Rectal smooth muscle tissue (tissue), 1 donor: ENCODE data around the gene FLT3LG.
A peak's percentile ranks its signal among the peaks of the same experiment; 100 is the strongest.

ENCODE experiments used
- H3K27ac ChIP-seq: one replicate; pipeline ENCODE4 v1.7.0; 2013; ENCODE audit warnings: low read depth, low read length, inconsistent platforms
- H3K27me3 ChIP-seq: one replicate; pipeline ENCODE4 v1.7.0; 2013; ENCODE audit warnings: low read length; ENCODE audit not compliant: control insufficient read depth, insufficient read depth
- H3K36me3 ChIP-seq: one replicate; pipeline ENCODE4 v1.7.0; 2013; ENCODE audit warnings: low read length; ENCODE audit not compliant: control insufficient read depth, insufficient read depth
- H3K4me1 ChIP-seq: one replicate; pipeline ENCODE4 v1.7.0; 2013; ENCODE audit warnings: low read length; ENCODE audit not compliant: control insufficient read depth, insufficient read depth
- H3K4me3 ChIP-seq: one replicate; pipeline ENCODE4 v1.7.0; 2013; ENCODE audit warnings: low read length
- H3K9ac ChIP-seq: one replicate; pipeline ENCODE4 v1.7.0; 2013; ENCODE audit warnings: low read length

The FLT3LG gene

DNA sequence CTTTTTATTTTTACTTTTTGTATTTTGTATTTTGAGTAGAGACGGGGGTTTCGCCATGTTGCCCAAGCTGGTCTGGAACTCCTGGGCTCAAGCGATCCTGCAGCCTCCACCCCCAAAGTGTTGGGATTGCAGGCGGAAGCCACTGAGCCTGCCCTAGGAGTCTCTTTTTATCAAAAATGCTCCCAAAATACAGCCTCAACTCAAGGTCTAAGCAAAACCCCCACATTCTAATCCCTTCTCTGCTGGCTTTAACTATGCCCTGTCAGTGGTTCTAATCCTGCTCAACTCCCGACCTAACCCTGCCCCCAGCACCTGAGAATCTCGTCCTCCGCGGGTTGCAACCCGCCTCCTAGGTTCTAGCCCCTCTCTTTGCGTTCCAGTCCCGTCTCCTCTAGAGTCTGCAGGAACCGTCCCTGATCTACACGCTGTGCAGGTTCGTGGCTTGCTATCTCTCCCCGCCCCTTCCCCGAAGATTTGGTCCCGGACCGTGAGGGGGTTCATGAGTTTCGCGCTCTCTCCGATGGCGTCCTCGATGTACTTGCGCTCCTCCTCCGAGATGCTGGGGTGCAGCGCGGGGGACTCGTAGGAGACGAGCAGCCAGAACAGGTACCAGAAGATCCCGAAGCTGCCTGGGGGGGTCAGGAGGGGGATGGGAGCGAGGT, 40.6 kb upstream of the FLT3LG start:
- no peaks in the 10 kb centered on the region for H3K4me1 ChIP-seq
- no peak overlapping the region for H3K4me3 ChIP-seq
- H3K27ac ChIP-seq: no peak overlapping the region
- H3K9ac ChIP-seq: no peak overlapping the region
- H3K27me3 ChIP-seq: peaks cover 65% of the 10 kb centered on the region
- H3K36me3 ChIP-seq: no peaks in the 10 kb centered on the region

- peaks cover 67% of the 10 kb centered on the region for H3K27me3 ChIP-seq
Observed at GRCh38 chr19:49434907-49435583, 39.0 kb upstream of the FLT3LG start.

DNA sequence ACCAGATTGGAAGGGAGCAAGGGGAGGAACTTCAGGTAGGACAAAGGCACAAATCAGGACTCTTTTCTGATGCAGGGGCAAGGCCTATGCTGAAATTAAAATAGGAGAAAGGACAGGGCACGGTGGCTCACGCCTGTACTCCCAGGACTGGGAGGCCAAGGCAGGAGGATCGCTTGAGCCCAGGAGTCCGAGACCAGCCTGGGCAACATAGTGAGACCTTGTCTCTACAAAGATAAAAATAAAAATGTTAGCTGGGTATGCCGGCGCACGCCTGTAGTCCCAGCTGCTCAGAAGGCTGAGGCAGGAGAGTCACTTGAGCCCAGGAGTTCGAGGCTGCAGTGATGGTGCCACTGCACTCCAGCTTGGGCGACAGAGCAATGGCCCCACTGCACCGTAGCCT, 38.3 kb upstream of the FLT3LG start:
- no peaks in the 10 kb centered on the region for H3K4me1 ChIP-seq
- no peak overlapping the region for H3K27ac ChIP-seq
- H3K36me3 ChIP-seq: no peaks in the 10 kb centered on the region
- H3K4me3 ChIP-seq: no peak overlapping the region
- no peak overlapping the region for H3K9ac ChIP-seq
- H3K27me3 ChIP-seq: peaks cover 66% of the 10 kb centered on the region

More at GRCh38 chr19:49434907-49435583, 39.0 kb upstream of the FLT3LG start:
- Histone ChIP-seq H3K4me1 (no peaks in the 10 kb centered on the region), H3K27ac (no peak overlapping the region), H3K9ac (no peak overlapping the region), H3K36me3 (no peaks in the 10 kb centered on the region), H3K4me3 (no peak overlapping the region)

DNA sequence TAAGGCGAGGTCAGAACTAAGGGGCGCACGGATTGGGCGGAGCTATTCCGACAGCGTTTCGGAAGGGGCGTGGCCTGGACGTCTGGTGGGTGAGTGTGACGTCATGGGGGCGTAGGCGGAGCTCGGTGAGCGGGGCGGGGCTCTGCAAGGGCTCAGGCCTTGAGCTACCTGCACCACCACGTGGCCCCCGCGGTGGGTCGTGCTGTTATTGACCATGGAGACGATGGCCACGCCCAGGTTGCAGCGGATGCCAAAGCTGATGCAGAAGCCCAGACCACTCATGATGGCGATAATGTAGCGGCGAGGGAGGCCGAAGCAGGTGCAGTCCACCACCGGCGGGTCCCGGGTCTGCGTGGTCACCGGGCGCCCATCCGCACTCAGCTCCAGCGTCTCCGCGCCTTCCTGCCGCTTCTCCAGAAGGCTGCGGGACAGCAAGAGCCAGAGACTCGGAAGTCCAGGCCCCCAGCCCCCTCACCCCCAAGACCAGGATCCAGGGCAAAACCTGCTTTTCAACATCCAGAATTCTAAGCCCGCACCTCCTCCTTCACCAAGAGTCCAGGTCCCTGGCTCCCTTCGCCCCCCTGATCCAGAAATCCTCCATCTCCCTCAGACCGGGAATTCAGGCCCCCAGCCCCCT, 37.5 kb upstream of the FLT3LG start:
- H3K4me3 ChIP-seq: no peak overlapping the region

DNA sequence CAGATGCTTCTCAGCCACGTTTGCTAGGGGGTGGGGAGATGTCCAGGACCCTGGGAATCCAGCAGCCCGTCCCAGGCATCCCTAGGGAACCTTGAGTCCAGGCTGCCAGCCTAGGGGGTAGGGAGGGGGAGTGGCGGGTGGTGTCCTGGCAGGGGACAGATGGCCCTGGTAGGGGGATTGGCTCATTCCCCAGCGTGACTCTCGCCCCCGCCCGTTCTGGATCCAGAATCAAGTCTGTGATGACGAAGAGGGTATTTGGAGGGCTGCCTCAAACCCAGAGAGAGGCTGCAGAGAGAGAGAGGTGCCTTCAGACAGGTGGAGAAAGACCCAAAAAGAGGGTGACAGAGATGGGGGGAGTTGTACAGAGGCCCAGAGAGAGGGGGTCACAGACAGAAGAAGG, 36.8 kb upstream of the FLT3LG start:
- Histone ChIP-seq H3K36me3 (no peaks in the 10 kb centered on the region), H3K27ac (no peak overlapping the region), H3K4me1 (no peaks in the 10 kb centered on the region), H3K4me3 (no peak overlapping the region), H3K27me3 (peaks cover 63% of the 10 kb centered on the region), H3K9ac (no peak overlapping the region)

More for the DNA sequence above, 37.5 kb upstream of the FLT3LG start:
- H3K27ac ChIP-seq: no peak overlapping the region
- no peaks in the 10 kb centered on the region for H3K4me1 ChIP-seq
- H3K36me3 ChIP-seq: no peaks in the 10 kb centered on the region
- peaks cover 62% of the 10 kb centered on the region for H3K27me3 ChIP-seq
- H3K9ac ChIP-seq: no peak overlapping the region

GRCh38 chr19:49438261-49438660, 35.8 kb upstream of the FLT3LG start:
- Histone ChIP-seq H3K27ac (no peak overlapping the region), H3K9ac (no peak overlapping the region), H3K36me3 (no peaks in the 10 kb centered on the region), H3K4me3 (no peak overlapping the region), H3K4me1 (no peaks in the 10 kb centered on the region), H3K27me3 (peaks cover 54% of the 10 kb centered on the region)

DNA sequence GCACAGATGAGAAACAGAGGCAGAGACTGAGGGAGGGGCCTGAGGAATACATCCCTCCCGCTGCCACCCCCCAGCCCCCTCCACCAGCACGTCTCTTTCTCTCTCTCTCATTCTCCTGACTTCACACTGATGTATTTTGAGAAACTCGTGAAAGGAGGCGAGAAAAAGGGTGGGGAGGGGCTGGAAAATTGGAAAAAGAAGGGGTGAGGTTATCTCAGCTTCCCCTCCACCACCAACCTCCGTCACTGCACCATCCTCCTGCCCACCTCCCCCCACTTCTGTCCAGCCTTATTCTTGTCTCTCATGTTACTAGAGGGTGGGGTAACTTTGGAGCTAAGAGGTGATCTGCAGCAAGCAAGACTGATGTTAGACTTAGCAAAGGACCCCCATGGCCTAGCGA, 34.2 kb upstream of the FLT3LG start:
- H3K4me1 ChIP-seq: no peaks in the 10 kb centered on the region
- peaks cover 45% of the 10 kb centered on the region for H3K27me3 ChIP-seq
- H3K36me3 ChIP-seq: no peaks in the 10 kb centered on the region
- no peak overlapping the region for H3K9ac ChIP-seq
- no peak overlapping the region for H3K27ac ChIP-seq
- H3K4me3 ChIP-seq: no peak overlapping the region

GRCh38 chr19:49440439-49441209, 33.4 kb upstream of the FLT3LG start:
- Histone ChIP-seq H3K27me3 (peaks cover 37% of the 10 kb centered on the region), H3K27ac (no peak overlapping the region)

DNA sequence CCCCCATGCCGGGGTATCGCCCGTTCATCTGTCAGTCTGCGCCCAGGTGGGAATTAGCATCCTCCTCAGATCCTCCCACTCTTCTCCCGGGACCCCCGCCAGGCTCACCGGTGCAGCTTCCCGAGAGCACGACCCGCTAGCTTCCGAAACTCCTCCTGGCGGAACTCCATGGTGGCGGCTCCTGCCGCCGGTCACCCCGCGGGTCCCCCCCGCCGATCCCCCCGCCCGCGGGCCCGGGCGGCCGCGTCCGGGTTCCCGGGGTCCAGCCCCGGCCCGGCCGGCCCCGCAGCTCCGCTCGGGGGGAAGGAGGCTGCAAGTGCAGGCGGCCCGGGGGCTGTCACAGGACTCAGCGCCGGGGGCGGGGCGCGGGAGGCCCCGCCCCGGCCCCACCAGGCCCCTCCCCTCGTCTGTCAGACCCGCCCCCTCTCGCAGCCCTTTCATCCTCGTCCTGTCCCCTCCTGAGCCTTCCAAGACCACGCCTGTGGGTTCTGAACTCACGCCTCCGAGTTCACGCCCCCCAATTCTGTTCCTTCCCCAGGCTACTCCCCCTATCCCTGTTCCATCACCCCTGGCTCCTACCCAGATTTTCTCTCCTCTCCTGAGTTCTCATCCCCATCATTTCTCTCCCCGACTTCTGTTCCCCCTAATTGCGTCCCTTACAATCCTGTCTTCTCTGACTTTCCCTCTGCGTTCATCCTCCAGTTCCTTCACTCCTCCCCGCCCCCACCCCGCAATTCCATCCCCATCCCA, 32.6 kb upstream of the FLT3LG start, which contains the start of gene SLC17A7:
TSS of gene SLC17A7 (minus strand) at position 318 of the 750 bp plus-strand sequence. CDS start at position 170, 148 bp downstream.
- no peak within 1 kb of the TSS for H3K27ac ChIP-seq
- peak within 1 kb of the TSS; percentile 32 for H3K4me3 ChIP-seq
- H3K9ac ChIP-seq: no peak within 1 kb of the TSS
- no peaks in the 10 kb centered on the region for H3K4me1 ChIP-seq
- no peaks in the 10 kb centered on the region for H3K36me3 ChIP-seq
- peaks cover 31% of the 10 kb centered on the region for H3K27me3 ChIP-seq

More at GRCh38 chr19:49440439-49441209, 33.4 kb upstream of the FLT3LG start:
- no peak overlapping the region for H3K9ac ChIP-seq
- H3K4me1 ChIP-seq: no peaks in the 10 kb centered on the region
- peak overlapping the region; percentile 32 for H3K4me3 ChIP-seq
- no peaks in the 10 kb centered on the region for H3K36me3 ChIP-seq

GRCh38 chr19:49441960-49442350, 32.1 kb upstream of the FLT3LG start:
- Histone ChIP-seq H3K27me3 (peaks cover 27% of the 10 kb centered on the region), H3K36me3 (no peaks in the 10 kb centered on the region), H3K27ac (no peak overlapping the region), H3K4me1 (no peaks in the 10 kb centered on the region), H3K4me3 (no peak overlapping the region), H3K9ac (no peak overlapping the region)

DNA sequence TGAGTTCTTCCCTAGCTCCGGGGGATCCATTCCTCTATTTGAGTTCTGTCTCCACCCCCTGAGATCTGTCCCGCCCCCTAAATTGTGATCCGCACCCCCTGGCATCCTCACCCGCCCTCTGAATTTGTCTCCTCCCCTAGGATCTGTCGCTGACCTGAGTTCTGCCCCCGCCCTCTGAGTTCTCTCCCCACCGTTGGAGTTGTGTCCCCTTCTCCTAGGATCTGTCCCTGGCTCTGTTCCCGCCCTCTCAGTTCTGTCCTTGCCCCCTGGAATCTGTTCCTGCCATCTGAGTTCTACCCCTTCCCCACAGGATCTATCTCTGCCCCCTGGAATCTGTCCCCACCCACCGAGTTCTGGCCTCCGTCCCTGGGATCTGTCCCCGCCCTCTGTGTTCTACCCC, 31.7 kb upstream of the FLT3LG start:
- no peak overlapping the region for H3K27ac ChIP-seq
- no peak overlapping the region for H3K4me3 ChIP-seq
- H3K27me3 ChIP-seq: peaks cover 25% of the 10 kb centered on the region
- no peak overlapping the region for H3K9ac ChIP-seq
- no peaks in the 10 kb centered on the region for H3K36me3 ChIP-seq
- no peaks in the 10 kb centered on the region for H3K4me1 ChIP-seq
